IMR-90 (cell line): ENCODE results near the gene ZNF587B.

ENCODE experiments used
- CTCF ChIP-seq: conservative IDR thresholded peaks from 2 replicates; pipeline ENCODE4 v1.5.1; 2012; ENCODE audit warnings: mild to moderate bottlenecking, low read depth, low read length, improper control_type of control experiment
- ELK1 ChIP-seq: fragments of 150-350 bp; IDR thresholded peaks from 2 replicates; pipeline ENCODE4 v1.6.1; 2016; ENCODE audit warnings: low read depth, mild to moderate bottlenecking, low read length, moderate library complexity, borderline replicate concordance

GRCh38 chr19:57812226-57812625 is 17.9 kb upstream of the ZNF587B start:
- no peak for TF ChIP-seq CTCF
- no peak for TF ChIP-seq ELK1
